HG03565 (cell line): ENCODE results near the gene LIN7B.

ENCODE experiments used
- ATAC-seq: cut with Tn5 transposase; IDR thresholded peaks from one replicate; pipeline ENCODE4 v1.9.1; 2021; ENCODE audit warnings: mild to moderate bottlenecking, moderate library complexity; ENCODE audit not compliant: unreplicated experiment

LIN7B gene

DNA sequence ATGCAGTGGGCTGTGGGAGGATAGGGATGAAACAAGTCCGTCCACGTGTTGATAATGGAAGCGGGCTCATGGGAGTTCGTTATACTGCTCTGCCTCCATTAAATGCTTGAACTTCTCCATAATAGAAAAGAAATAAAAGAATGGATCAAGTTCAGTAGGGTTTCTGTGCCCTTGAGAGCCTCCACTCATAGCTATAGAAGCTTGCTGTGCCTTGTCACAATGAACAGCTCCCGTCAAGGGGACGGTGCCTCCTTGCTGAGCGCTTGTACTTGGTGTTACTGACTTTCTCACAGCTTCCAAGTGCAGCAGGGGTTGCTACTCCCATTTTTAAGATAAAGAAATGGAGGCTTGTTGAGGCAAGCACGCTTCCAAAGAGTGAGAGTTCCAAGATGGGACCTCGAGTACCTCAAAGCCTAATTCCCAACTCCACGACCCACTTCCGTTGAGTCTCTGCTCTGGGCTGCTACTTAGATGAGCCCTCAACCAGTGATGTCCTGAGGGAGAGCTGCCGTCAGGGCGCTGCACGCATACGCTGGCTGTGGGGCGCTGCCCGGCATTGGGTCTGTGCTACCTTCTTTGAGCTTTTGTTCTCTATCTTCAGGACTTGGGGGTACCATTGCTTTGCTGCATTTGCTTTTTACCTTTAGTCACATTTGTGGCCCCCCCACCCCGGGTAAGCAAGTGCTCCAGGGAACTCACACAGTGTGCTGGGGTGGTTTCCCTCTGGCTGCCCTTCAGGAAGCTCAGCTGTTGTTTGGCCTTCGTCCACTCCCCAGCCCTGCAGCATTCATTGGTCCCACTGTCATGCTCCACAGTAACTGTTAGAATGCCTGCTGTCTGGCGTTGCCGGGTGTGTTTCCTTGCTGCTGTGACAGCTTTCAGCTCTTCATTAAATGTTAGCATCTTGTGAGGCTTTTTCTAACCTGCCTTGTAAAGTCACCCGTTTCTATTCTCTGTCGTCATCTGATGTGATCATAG lies 19.4 kb upstream of the LIN7B start:
- ATAC-seq: no peak

DNA sequence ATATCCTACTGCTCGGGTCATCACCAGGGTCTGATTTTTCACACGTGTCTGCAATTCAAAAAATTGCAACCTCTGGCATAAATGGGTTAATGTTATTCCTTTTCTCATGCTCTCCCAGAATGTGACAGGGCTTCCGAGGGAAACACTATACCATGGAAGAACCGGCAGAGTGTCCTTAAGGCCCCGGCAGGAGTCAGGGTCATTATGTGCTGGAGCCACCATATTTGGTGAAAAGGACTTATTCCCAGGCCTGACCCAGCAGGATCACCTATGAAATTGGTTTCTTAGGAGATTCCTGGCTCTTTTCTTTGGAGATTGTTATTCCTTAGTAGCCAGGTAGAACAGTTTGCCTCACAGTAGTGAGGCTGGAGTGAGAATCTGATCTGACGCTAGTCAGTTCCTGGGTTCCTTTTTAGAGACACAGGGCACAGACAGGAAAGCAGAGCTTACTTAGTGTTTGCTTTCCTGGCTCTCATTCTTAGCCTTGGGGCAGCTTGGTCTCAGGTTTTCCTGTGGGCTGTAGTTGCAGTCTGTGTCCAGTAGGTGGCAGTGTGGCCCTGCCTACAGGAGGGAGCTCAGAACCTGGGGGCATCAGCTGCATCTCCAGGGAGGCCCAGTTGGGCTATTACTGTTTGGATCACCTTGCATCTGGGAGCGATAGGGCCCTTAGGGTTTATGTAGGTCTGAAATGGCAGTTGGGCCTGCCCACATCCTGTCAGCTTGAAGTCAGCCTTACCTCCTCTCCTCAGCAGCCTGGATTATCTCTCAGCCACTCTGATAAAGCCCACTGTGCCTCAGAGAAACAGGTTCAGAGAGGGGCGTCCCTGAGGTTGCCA lies 16.5 kb upstream of the LIN7B start:
- no peak for ATAC-seq

GRCh38 chr19:49098795-49099194 lies 15.4 kb upstream of the LIN7B start:
- ATAC-seq: no peak

GRCh38 chr19:49101160-49101559 lies 13.0 kb upstream of the LIN7B start:
- ATAC-seq: no peak

DNA sequence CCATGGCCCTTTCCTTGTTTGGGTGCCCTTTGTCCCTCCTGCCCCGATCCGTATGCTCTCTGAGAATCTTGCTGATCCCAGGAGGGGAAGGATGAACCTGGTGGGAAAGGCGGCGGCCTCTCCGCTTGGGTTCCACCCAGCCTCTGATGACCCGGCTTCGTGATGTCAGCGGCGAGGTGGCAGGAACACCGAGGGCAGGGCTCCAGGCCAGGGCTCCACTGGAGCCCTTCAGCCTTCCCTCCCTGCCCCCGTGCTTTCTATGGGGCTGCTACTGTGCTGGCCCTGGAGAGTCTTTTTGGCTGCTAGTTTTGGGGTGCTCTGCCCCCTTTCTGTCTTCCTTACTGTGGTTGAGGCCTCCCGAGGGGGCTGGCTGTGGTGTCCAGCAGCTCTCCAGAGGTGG lies 11.9 kb upstream of the LIN7B start:
- ATAC-seq: no peak

DNA sequence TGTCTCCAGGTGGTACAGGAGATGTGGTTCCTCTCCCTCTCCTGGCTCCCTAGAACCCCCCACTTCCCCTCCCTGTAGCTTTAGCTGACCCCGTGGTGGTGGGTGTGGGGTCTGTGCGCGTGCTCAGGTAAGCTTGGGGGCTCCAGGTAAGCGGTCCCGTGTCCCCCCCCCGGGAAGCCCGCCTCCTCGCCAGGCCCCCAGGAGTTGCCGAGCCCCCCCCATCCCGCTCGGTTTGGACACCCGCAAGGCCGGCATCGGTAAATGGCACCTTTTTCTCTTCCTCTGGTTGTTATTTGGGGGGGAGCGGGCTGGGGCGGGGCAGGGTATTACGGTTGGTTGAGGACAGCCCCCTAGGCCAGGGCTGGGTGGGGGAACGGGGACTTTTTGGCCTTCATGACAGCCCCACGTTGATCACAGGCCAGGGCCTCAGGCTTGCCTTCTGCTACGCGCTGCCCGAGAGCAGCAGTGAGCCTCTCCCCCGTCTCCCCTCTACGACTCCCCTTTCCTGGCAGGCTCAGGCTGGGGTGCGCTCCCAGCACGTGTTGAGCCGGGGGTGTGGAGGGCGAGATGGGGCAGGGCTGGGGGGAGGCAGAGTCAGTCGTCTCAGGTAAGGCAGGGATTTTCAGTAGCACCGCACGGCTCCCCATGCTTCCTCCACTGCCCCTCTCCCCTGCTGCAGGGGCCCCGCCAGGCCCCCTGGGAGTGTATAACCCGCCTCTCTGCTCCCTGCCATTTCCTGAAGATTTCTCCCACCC lies 10.7 kb upstream of the LIN7B start:
- no peak for ATAC-seq

GRCh38 chr19:49104229-49104864 lies 9.8 kb upstream of the LIN7B start:
- ATAC-seq: no peak

GRCh38 chr19:49106648-49107135 lies 7.5 kb upstream of the LIN7B start:
- no peak for ATAC-seq

DNA sequence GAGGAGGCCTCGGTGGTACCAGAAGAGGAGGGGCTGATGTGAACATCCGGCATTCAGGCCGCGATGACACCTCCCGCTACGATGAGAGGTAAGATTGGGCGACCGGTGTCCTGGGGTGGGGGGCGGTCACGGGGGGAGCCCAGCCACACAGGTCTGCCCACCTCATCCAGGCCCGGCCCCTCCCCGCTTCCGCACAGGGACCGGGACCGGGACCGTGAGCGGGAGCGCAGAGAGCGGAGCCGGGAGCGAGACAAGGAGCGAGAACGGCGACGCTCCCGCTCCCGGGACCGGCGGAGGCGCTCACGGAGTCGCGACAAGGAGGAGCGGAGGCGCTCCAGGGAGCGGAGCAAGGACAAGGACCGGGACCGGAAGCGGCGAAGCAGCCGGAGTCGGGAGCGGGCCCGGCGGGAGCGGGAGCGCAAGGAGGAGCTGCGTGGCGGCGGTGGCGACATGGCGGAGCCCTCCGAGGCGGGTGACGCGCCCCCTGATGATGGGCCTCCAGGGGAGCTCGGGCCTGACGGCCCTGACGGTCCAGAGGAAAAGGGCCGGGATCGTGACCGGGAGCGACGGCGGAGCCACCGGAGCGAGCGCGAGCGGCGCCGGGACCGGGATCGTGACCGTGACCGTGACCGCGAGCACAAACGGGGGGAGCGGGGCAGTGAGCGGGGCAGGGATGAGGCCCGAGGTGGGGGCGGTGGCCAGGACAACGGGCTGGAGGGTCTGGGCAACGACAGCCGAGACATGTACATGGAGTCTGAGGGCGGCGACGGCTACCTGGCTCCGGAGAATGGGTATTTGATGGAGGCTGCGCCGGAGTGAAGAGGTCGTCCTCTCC lies 6.3 kb upstream of the LIN7B start:
- ATAC-seq: no peak

- ATAC-seq: no peak
Observed at GRCh38 chr19:49109051-49109450, 5.1 kb upstream of the LIN7B start.

DNA sequence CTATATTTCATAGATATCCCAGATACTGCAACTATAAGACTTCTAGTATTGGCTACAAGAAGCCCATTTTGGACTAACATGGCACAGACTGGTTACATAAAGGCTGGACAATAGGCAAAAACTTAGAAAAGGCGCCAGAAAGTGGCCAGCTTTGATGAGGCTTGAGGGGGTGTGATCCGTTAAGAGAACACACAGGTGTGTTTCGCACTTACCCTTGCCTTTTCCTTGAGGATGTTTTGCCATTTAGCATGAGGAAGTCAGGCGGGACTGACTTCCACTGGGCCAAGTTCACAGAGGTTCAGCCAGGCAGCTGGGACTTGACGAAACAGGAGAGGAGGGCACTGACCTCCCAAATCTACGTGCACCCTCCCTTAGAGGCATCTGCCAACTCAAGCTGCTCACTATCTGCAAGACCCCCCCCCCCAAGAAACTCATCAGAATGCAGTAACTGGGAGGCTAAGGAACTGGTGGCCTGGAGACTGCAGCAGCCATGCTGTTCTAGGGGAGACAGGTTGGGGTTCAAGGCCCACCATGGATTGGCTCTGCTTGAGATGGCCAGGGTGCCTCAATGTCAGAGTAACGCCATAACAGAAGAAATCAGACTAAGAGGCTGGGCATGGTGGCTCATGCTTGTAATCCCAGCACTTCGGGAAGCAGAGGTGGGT lies 4.5 kb upstream of the LIN7B start:
- ATAC-seq: no peak

GRCh38 chr19:49110567-49110966 lies 3.6 kb upstream of the LIN7B start:
- ATAC-seq: no peak

DNA sequence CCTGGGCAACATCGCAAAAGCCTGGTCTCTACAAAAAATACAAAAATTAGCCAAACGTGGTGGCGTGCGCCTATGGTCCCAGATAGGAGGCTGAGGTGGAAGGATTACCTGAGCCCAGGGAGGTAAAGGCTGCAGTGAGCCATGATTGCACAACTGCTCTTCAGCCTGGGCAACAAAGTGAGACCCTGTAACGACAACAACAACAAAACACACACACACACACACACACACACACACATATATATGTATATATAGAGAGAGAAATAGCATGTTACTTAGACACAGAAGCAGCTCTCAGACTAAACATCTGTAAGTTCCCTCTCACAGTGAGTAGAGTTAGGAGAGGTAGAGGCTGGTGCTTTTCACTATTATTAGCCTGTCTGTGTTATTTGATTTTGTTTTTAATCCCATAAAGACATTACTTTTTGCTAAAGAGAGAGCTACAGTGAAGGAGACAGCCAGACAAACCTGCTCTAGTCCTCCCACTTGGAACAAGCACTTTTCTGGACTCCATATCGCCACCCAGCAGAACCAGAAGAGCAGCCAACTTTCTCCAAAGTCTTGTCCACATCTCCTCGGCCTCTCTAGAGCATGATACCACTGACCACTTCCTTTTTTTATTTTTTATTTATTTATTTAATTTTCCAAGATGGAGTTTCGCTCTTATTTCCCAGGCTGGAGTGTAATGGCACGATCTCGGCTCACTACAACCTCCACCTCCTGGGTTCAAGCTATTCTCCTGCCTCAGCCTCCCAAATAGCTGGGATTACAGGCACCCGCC lies 2.8 kb upstream of the LIN7B start:
- ATAC-seq: no peak

DNA sequence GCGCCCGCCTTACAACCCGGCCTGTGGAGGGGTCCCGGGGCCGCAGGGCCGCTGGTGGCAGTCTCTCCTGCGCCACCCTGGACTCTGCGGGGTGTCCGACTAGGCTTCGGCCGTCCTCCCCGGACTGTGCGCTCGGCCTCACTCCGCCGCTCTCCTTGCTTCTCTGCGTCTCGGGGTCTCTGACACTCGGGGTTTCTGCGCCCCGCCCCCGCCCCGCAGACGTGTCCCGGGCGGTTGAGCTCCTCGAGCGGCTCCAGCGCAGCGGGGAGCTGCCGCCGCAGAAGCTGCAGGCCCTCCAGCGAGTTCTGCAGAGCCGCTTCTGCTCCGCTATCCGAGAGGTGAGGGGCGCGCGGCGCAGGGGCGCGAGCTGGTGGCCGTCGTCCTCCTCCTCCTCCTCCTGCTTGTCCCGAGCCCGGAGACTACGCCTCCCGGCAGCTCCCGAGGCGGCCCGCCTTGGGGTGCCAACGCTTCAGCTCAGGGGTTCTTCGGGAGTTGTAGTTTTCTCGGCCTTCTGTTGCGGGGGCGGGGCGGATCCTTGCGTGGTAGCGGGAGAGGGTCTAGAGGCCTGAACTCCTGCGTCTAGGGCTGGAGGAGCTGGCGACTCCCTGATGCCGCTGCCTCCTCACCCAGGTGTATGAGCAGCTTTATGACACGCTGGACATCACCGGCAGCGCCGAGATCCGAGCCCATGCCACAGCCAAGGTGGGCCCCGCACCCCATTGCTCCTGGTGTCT lies 627 bp downstream of the LIN7B start:
- ATAC-seq: no peak

DNA sequence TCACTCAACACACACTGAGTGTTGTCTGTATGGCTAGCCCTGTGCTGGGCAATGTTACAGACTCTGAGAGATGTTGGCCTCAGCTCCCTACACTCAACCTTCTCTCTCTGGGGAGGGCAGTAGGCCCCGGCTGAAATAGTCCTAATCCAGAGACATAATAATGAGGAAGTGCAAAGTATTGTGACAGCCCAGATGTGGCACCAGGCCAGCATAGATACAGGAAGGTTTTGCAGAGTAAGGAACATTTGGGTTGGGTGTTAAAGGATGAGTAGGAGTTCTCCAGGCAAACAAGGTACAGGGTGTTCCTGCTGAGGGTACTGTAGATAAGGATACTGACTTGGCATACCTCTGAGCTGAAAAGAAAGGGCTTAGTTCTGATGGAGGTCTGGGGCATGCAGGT lies 2.4 kb downstream of the LIN7B start:
- no peak for ATAC-seq

DNA sequence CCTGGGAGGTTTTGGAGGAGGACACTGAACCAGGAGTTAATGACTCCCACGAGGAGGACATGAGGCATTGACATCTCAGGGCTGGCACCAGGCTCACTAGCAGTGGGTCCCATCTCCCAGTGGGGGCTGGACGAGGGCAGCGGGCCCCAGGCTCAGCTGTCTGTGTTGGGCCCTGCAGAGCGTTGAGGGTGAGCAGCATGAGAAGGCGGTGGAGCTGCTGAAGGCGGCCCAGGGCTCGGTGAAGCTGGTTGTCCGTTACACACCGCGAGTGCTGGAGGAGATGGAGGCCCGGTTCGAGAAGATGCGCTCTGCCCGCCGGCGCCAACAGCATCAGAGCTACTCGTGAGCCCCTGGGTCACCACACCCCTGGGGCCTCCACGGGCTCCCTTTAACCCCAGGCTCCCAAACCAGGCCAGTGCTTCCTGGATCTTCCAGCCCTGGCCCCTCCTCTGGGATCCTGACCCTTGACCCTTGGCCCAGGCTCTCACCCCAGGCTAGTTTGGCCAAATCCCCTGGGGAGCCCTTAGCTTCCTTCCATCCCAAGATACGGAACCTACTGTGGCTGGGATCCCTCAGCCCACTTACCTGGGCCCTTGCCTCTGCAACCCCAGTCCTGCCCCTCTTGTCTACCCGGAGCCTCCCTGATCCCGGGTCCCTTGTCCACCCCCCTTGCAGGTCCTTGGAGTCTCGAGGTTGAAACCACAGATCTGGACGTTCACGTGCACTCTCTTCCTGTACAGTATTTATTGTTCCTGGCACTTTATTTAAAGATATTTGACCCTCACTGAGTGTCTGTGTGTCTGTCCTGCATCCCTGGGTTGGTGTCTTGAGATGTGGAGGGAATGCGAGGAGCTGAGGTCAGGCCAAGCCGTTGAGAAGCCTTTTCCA lies 3.8 kb downstream of the LIN7B start:
- ATAC-seq: no peak
